ENCODE data around the gene CKB. TPM values are rescaled to one million over a fixed set of nuclear protein-coding genes. Genes with fewer than 3 reads are reported as not detected.

Gene CKB
- total RNA-seq, 3 donors from 2014 or later, result 1,316 to 3,346 (median 2,079) TPM

DNA sequence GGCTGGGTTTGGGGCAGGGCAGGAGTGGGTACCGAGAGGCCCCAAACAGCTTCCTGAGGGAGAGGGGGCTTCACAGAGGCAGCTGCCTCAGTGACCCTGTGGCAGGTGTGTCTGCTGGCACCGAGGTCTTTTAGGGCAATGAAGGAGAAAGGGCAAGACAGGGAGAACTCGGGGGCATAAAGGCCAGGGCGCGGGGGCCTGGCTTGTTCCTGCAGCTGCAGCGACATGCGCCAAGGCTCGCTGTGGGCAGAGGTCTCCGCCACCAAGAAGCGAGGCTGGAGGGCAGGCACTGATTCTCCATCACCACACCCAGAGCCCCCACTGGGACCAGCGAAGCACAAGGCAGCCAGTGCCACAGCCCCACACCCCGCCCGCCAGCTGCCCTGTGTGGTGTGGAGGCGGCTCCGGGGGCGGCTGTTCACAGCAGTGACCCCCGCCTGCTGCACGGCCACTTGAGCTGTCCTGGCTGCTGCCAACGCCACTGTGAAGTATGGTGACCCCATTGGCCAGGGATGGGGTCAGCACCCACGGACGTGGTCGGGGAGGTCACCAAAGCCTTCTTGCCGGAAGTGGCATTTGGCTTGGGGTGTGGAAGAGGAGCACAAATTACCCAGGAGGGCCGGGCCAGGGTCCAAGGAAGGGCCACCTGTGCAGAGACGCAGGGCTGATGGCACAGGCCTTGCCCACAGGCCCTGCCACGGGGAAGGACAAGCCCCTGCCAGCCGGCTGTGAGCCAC is 23.5 kb upstream of the CKB start:
- Histone ChIP-seq H3K36me3 (ENCODE audit: low read depth) (no peaks in the 10 kb centered on the region), H3K4me3 (no peak overlapping the region), H3K9me3 (no peaks in the 10 kb centered on the region), H3K4me1 (ENCODE audit: low read depth) (peaks cover 42% of the 10 kb centered on the region)
- TF ChIP-seq CTCF (IDR thresholded peaks at IDR 0.05), result no peak
- DNase-seq (peak in 2 of 3 donors; percentile 29 to 50), ATAC-seq (no peak)
- intact Hi-C loops (cut with DNase I, micrococcal nuclease), result loop anchor here in 1 of 2 donors (5.0 kb wide), 1 partner anchor 44 kb away; no protein-coding TSS in a partner anchor

GRCh38 chr14:103545219-103545914 is 22.7 kb upstream of the CKB start:
- TF ChIP-seq CTCF (IDR thresholded peaks at IDR 0.05), result no peak
- intact Hi-C loops (cut with DNase I, micrococcal nuclease), result loop anchor here in 1 of 2 donors (5.0 kb wide), 1 partner anchor 43 kb away; no protein-coding TSS in a partner anchor
- no peak for ATAC-seq
- DNase-seq, result peak in 2 of 3 donors; percentile 27 to 46
- H3K9me3 ChIP-seq, result no peaks in the 10 kb centered on the region
- peaks cover 43% of the 10 kb centered on the region for H3K4me1 ChIP-seq (ENCODE audit: low read depth)
- H3K36me3 ChIP-seq (ENCODE audit: low read depth), result no peaks in the 10 kb centered on the region
- H3K4me3 ChIP-seq, result no peak overlapping the region

DNA sequence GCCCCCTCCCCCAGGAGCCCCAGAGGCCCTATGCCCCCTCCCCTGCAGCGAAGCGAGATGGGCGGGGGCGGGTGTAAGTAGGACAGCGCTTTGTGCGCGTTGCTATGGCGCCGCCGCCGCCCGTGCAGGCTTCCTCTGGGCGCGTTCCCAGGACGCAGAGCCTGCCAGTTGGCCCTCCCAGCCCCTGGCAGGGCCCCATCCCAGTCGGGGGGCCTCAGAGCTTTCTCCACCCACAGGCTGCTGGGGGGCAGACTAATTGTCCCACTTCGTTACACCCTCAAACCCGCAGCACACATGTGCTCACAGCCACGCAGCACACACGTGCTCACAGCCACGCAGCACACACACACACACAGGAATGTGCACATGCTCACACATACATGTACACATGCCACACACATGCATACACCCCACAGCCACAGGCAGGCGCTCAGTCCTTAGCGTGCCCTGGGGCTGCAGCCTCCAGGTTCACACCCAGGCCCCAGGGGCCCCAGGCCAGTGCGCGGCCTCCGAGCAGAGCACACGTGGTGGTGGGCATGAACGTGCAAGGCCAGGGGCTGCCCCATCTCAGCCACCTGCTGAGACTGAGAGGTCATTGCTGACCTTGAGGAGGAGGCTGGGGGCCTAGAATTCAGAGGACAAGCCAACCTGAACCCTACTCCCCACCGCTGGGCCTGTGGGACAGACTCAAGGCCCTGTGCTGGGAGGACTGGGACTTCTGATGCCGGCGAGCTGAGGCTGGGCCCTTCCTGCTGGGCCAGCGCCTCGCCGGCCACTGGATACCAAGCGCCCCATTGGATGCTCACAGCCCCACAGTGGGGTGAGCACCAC is 22.0 kb upstream of the CKB start:
- intact Hi-C loops (cut with DNase I, micrococcal nuclease), result loop anchor here in 1 of 2 donors (5.0 kb wide), 1 partner anchor 42 kb away; no protein-coding TSS in a partner anchor
- ATAC-seq, result no peak
- Histone ChIP-seq H3K36me3 (ENCODE audit: low read depth) (no peaks in the 10 kb centered on the region), H3K4me1 (ENCODE audit: low read depth) (peaks cover 46% of the 10 kb centered on the region), H3K4me3 (no peak overlapping the region), H3K9me3 (no peaks in the 10 kb centered on the region)
- DNase-seq, result peak in 2 of 3 donors; percentile 62 to 65
- TF ChIP-seq CTCF (IDR thresholded peaks at IDR 0.05), result no peak

GRCh38 chr14:103543721-103544387 is 21.2 kb upstream of the CKB start:
- no peaks in the 10 kb centered on the region for H3K36me3 ChIP-seq (ENCODE audit: low read depth)
- intact Hi-C loops (cut with DNase I, micrococcal nuclease), result no loop called here
- peak in 2 of 3 donors; percentile 38 to 56 for DNase-seq
- ATAC-seq, result no peak
- H3K9me3 ChIP-seq, result no peaks in the 10 kb centered on the region
- H3K4me1 ChIP-seq (ENCODE audit: low read depth), result peaks cover 54% of the 10 kb centered on the region
- no peak overlapping the region for H3K4me3 ChIP-seq
- no peak for TF ChIP-seq CTCF (IDR thresholded peaks at IDR 0.05)

- Histone ChIP-seq H3K9me3 (no peaks in the 10 kb centered on the region), H3K4me3 (no peak overlapping the region), H3K36me3 (ENCODE audit: low read depth) (no peaks in the 10 kb centered on the region), H3K4me1 (ENCODE audit: low read depth) (peaks cover 59% of the 10 kb centered on the region)
- intact Hi-C loops (cut with DNase I, micrococcal nuclease), result no loop called here
- DNase-seq, result peak in 2 of 3 donors; percentile 35 to 46
- no peak for ATAC-seq
- TF ChIP-seq CTCF (IDR thresholded peaks at IDR 0.05), result no peak
Measured at GRCh38 chr14:103543140-103543539, 20.5 kb upstream of the CKB start.
